HG03060 (cell line): ENCODE results near the gene PRPF19.
A peak's percentile ranks its signal among the peaks of the same experiment; 100 is the strongest.

Source experiments
- ATAC-seq: cut with Tn5 transposase; IDR thresholded peaks from one replicate; pipeline ENCODE4 v1.9.1; 2021; ENCODE audit warnings: low read depth, moderate number of reproducible peaks; ENCODE audit not compliant: unreplicated experiment

PRPF19 gene

DNA sequence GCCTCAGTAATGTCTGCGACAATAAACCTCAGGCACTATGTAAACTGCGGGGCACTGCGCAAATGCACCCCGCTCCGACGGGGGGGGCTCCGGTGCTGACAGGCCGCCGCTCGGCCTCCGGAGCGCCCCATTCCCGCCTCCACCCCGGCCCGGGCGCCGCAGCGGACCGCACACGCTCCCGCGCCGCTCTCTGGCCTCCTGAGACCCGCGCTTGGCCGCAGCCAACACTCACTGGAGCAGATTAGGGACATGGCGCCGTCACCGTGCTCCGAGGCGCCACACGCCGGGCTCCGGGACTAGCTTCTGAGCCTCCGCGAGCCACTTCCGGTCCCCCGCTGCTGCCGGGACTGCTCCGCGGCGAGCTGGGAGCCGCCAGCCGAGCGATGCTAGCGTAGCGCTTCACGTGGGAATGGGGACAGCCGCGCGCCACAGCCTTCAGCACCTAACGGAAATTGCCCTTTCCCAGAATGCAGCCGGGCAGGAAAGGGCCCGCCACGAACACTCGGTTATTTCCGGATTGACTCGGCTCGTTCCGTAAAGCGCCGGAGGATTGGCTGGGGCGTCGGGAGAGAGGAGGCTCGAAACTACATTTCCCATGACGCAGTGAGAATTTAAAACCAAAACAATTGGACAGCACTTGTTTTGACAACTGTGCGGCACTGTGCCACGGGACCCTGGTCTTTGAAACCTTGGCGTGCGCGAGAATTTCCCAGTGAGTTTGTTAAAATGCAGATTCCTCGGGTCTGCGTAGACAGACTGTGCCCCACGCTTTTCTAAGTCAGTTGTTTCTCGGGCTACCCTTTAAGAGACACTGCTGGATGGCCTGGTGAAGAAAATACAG, at the start of gene PRPF19:
TSS of gene PRPF19 (minus strand) at position 454 of the 841 bp plus-strand sequence. CDS start at position 251, 203 bp downstream.
- peak; percentile 62 for ATAC-seq

DNA sequence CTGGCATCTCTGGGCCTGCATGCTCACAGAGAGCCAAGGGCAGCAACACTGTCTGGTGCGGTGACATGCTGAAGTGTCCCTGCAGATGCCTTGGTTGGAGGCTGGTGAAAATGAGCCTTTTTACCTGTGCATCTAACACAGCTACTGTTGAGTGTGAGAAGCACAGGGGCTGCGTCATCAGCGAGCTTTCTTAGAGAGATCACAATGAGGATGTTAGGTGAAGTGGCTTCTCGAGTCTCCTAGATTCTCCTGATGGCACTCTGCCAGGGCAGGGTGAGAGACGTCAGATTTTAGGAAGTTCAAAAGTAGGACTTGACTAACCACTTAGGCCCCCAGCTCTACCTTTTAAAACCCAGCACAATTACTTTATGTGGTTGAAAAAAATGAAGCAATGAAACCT, 49.2 kb upstream of the PRPF19 start:
- ATAC-seq: no peak

DNA sequence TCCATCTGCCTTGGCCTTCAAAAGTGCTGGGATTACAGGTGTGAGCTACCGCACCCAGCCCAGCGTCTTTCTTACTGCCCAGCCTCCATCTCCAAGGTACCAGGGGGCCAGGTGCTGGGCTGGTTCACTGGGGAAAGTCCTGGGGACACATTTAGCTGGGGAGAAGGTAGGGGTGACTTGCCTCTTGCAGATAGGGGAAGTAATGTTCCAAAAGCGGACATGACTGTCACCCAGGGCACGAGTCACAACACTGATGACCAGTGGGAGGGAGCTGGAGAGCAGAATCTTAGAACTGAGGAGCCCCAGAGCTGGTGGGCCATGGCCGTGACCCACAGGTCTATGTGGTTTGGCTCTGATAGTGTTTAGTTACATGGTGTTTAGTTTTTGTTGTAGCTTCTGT, 48.0 kb upstream of the PRPF19 start:
- ATAC-seq: no peak

DNA sequence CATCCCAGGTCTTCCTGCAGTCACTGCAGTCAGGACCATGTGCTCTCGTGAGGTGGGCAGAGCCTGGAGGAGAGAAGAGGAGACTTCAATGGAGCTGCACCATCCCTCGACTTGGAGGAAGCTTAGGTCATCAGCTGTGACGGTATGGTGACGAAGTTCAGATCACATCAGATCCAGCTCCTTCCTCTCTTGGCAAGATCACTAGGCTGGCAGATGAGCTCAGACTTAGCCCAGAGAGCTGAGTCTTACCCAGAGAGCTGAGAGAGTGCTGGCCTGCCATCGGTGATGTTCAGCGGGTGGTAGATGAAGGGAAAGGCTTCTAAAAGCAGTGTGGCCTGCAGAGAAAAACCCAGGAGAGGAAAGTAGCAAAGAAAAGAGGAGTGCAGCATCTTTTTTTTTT, 47.4 kb upstream of the PRPF19 start:
- ATAC-seq: no peak

DNA sequence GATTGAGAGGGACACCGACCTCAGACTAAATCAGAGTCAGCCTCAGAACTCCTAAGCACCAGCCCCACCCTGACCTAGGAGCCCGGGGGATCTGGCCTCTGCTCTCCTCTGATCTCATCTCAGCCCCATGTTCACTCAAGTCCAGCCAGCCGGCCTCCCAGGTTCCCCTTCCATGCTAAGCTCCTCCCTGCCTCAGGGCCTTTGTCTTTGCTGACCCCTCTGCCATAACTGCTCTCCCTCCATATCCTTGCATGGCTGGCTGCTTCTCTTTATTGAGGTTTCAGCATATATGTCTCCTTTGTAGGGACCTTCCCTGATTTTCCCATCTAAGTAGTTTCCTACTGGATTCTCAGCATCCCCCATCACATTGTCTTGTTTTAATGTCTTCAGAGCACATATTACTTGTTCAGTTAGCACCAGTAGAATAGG, 46.4 kb upstream of the PRPF19 start:
- no peak for ATAC-seq

DNA sequence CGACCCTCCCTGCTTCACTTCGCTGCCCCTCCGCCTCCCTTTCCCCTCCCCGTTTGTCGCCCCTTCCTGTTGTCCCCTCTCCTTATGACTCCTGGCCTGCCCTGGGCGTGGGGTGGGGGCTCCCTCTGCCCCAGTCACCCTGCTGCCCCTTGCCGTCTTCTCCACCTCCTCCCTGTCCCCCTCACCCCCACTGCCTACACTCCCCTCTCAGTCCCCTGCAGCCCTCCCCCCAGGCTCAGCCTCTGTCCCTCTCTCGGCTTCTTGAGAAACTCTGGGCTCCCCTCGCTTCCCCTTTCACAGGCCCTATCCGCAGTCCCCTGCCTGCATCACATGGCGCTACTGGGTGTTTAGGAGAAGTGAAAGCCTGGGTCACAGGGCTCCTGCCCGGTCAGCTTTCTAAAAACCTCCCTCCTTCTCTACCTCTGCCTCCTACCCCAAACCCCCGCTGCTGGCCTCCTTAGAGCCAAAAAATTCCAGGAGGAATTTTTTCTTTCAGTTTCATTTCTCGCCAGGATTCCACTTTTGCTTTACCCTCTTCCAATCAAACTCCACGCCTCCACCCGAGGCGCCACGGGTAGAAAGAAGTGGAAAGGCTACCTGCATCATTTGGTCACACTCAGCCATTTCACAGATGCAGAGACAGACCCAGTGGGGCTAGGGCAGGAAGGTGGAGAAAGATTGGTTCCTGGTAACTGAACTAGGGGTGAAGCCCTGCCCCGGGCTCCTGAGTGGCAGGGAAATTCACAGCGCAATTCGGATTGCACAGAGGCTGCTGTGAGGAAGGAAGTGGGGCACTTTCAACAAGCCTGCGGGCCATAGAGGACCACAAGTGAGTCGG, 45.7 kb upstream of the PRPF19 start, which contains the start of gene SLC15A3:
TSS of gene SLC15A3 (minus strand) at position 273 of the 838 bp plus-strand sequence. CDS start 625 bp downstream, outside the sequence.
- ATAC-seq: peak; percentile 42

DNA sequence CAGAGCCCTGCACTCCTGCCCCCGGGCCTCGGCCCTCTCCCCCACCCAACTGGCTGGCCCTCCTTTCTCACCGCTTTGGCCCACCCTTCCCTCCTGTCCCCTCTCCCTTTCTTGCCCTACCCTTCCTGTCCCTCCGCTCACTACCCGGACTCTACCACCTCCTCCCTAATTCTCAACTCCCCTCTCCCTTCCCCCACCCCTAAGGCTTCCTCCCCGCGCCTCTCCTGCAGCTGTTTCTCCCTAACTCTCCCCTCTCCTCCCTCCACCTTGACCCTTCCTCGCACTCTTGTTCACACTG, 45.2 kb upstream of the PRPF19 start:
- no peak for ATAC-seq

DNA sequence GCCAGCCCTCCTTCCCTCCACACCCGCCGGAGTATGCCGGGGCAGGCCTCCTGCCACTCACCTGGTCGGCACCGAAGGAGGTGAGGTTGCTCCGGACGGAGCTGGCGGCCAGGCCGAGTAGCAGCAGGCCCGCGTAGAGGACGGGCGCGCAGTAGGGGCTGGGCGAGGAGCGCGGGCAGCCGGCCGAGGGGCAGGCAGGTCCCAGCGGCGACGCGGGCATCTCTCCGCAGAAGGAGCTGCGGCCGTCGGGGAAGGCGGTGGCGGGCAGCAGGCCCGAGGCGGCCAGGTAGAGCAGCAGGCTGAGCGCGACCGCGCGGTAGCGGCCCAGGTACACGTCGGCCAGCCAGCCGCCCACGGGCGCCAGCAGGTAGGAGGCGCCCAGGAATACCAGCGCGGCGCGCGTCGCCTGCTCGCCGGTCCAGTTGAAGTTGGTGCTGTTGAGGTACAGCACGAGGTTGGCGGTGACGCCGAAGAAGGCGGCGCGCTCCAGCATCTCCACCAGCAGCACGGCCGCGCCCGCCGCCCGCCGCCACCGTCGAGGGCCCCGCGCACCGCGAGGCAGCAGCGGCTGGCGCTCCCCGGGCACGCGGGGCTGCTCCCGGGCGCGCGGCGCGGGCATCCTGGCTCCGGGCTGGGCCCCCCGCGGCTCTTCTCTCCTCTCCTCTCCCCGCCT, 44.7 kb upstream of the PRPF19 start:
- no peak for ATAC-seq

DNA sequence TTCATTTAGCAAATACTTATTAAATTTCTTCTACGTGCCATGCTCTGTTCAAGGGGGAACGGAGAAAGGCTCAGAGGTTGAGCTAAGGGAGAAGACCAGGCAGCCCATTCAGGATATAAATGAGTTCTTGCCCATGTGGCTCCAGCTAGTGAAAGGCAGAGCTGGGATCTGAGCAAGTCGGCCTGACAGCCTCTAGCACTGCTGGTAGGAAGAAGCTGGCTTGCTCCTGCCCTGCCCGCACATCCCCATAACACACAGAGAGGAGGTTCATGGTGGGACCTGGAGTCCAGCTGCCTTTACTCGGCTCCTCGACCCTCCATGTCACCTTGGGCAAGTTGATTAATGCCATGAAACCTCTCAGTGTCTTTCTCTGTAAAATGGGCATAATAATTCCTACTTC, 43.6 kb upstream of the PRPF19 start:
- ATAC-seq: no peak

DNA sequence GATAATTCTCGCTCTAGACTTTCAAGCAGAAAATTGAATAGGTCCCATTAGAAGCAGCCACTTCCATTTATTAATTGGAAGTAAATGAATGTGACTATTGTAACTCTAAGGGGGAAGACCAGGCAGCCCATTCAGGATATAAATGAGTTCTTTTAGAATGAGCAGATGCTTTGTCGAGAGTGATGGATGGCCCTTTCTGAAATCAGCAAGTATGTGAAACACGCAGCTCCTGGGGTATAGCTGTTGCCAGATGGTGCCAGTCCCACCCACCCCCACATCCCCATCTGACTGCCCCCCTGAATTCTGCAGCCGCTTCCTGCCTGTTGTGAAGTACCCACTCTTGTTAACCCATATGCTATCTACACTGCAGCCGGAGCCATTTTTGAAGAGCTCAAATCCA, 41.9 kb upstream of the PRPF19 start:
- ATAC-seq: no peak

DNA sequence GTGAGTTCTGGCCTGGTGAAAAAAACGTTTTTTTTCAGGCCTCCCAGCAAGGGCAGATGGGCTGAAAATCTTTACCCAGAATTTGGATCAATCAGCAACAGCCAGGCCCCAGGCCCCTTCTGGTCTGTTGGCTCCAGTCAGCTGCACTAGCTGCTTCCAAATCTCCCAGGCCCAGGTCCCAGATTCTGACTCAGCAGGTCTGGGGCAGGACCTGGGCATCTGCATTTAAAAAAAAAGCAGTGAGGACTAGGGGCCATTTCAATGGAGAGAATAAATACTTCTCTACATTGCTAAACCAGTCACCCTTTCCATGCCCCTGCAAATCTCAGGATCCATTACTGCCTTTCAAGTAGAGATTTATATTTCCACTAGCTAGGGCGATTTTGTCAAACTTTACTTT, 41.3 kb upstream of the PRPF19 start:
- no peak for ATAC-seq

DNA sequence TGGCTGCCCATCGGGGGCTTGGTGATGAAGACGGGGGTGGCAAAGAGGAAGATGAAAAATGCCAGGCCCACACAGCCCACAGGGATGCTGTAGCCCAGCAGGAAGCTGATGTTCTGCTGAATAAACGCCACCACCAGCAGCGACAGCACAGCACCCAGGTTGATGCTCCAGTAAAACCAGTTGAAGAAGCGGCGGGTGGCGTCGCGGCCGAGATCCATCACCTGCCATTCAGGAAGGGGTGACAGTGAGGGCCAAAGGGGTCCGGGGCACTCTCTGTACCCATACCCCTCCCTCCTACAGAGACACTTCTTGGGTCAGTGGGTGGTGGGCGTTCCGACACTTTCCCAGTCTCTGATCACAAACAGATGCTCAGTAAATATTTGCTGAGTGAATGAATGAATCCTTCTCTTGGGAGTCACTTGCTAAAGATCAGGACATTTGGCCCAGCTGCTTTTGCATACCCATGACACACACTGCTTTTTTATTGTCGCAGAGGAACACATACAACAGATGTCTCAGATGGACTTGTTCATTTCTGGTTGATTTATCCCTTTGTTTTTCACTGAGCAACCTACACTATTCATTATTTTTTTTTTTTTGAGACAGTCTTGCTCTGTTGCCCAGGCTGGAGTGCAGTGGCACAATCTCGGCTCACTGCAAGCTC, 40.3 kb upstream of the PRPF19 start:
- ATAC-seq: no peak

DNA sequence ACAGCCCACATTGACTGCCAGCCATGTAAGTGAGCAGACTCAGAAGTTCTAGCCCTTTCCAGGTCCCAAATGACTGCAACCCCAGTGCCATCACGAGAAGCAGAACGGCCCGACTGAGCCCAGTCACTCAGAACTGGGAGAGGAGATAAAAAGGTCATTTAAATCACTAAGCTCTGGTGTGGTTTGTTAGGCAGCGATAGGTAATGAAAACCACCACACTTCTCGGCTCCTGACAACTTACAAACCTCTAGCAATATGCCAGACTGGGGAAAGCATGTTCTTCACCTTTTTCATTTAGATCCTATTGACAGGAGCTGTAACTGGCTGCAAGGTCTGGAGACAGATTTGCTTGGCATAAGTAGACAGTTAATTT, 38.9 kb upstream of the PRPF19 start:
- no peak for ATAC-seq

DNA sequence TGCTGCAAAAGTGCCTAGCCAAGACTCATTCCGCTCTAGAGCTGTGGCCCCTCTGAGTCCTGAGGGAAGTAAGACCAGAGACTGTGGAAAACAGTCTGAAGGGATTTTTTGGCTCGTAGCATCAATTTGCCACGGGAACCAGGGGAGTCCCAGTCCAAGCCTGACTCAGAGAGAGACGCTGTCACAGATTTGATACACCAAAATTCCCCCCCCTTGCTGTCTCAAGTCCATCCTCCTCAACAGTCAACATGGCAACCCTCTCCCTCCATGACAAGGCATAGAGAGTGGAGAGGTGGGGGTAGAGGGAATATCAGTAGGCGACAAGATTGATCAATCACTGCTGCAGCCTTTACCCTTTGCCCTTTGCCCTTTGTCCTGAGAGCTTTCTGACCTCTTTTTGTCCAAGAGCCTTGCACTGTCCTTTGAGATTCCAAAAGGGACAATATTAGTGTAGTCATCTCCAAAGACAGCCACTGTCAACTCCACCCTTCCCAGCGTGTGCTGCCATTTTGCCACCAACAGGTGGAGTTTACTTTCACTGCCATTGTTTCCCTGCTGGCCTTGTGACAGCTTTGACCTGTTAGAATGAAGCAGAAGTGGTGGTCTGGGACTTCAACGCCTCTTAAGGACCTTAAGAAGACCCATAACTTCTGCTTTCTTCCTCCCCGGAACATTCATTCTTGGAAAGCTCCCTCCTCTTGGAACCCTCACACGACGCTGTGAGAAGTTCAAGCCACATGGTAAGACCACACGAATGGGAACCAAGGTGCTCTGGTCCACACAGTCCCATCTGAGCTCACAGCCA, 38.3 kb upstream of the PRPF19 start:
- ATAC-seq: no peak

DNA sequence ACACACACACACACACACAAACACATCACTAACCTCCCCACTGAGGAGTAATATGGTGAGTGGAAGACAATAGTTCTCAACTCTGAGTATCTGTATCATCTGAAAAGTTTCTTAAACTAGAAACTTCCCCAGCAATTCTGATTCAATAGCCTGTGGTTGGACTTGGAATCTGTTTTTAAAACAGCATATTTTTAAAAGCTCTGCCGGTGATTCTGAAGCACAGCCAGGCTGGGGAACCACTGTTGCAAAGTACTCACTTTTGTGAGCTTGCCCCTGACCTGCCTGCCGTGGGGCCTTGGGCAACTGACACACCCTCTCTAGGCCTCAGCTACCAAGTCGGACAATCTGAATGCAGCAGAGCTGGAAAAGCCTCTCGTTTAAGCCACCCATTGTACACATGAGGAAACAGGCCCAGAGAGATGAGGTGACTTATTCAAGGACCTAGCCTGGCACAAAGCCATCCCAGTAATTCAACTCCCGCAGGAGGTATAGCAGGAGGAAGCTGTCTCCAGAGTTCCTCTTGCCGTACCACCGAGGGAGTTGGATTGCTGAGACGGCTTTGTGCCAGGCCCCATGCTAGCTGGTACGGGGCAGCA, 36.7 kb upstream of the PRPF19 start:
- ATAC-seq: no peak

DNA sequence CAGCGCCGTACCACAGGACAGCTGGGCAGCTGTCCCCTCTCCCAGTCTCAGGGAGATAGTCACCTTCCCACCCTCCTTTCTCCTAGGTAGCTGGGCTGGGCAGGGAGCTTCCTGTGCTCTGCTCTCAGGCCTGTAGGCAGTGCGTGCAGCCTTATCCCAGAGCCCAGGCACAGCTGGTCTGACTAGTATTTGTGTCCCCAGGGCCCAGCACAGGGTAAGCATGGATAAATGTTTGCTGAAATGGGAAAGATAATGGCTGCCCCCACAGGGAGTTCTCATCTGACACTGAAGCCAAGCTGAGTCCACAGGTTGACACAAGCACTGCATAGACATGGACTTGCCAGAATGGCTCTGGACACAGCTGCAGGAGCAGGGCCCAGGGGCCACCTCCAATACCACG, 35.8 kb upstream of the PRPF19 start:
- ATAC-seq: no peak

DNA sequence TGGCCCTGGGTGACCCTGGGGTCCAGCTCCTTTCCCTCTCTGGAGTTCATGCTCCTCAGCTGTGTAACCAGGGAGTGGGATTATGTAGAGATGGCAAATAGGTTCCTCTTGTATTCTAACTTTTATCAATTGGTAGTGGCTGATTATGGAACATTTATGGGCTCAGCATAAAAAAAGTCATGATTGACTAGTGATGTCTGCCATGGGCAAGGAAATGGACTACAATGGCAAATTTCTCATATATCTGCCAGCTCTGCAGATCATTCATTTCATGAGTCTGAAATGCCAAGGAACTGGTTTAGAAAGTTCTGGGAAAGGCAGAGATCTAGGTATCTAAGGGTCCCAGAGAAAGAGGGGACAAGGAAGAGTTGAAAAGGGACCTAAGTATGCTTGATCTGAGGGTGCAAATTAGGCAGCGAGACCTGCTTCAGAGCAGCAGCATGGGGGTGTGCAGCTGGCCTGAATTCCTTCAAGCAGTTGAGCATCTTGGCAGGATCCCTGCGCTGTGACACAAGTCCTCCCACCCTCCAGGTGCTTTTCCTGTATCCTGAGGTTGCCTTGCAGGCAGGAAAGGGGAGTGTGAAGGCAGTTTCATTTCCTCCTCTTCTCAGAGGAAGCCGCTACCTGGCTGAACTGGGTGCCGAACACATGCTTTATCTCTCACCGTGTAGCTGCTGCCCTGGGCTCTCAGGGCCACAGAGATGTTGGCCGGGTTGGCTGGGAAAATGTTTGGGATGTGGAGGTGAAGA, 35.2 kb upstream of the PRPF19 start:
- no peak for ATAC-seq

DNA sequence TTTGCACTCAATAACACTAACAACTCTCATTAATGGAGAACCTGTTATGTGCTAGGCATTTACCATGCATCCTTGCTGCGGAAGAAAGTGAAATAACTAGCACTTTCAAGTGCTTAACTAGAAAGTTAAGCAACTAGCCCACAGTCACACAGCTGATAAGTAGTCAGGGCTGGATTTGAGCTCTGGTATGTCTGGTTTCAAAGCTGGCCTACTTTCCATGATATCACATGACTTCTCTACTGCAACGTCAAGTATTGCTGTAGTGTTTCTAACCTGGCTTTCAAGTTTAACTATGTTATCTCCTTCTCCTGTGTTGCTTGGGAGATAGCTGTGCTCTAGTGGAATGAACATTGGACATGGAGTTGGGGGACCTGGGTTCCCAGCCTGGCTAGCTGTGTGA, 33.5 kb upstream of the PRPF19 start:
- ATAC-seq: no peak

DNA sequence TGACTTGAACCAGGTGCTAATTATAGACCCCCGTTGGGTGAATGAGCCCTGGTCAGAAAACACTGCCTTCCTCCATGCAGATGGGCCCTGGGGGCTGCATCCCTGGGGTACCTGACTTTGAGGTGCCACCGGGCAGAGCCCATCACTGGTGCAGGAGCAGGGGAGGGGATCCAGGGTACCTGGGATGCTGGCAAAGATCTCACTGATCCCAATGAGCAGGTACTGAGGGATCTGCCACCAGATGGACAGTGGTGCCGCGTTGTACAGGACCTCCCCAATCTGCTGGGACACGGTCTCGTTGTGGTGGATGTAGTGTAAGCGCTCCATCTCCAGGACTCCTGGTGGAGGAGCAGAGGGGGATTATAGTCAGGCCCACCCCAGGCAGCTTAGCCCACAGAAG, 32.9 kb upstream of the PRPF19 start:
- no peak for ATAC-seq
